GM13977 (cell line): Measurements from ENCODE around the gene ZNF576.
A peak's percentile ranks its signal among the peaks of the same experiment; 100 is the strongest.

Source experiments
- DNase-seq: peaks from one replicate; pipeline ENCODE4 v3.0.0; 2012; ENCODE audit warnings: low spot score
- in situ Hi-C: fragments of 300-500 bp; cut with MboI; formaldehyde crosslinking; loops from one replicate; pipeline ENCODE4 v1.12.0; 2022; ENCODE audit warnings: low sequenced_read_pairs, low pct_unique_long_range_greater_than_20kb, mixed read lengths, inconsistent platforms; ENCODE audit not compliant: unreplicated experiment
- TF ChIP-seq, protein P1 (sequence below): IDR thresholded peaks from 2 replicates; pipeline ENCODE4 v1.5.1; 2012; ENCODE audit warnings: mild to moderate bottlenecking, control low read depth; ENCODE audit not compliant: insufficient read depth; ENCODE audit errors: extremely low read depth, missing control alignments

Gene ZNF576

GRCh38 chr19:43612374-43612773, 16.0 kb downstream of the ZNF576 start:
- in situ Hi-C loops: no loop called here
- DNase-seq: no peak
- TF ChIP-seq, protein P1, sequence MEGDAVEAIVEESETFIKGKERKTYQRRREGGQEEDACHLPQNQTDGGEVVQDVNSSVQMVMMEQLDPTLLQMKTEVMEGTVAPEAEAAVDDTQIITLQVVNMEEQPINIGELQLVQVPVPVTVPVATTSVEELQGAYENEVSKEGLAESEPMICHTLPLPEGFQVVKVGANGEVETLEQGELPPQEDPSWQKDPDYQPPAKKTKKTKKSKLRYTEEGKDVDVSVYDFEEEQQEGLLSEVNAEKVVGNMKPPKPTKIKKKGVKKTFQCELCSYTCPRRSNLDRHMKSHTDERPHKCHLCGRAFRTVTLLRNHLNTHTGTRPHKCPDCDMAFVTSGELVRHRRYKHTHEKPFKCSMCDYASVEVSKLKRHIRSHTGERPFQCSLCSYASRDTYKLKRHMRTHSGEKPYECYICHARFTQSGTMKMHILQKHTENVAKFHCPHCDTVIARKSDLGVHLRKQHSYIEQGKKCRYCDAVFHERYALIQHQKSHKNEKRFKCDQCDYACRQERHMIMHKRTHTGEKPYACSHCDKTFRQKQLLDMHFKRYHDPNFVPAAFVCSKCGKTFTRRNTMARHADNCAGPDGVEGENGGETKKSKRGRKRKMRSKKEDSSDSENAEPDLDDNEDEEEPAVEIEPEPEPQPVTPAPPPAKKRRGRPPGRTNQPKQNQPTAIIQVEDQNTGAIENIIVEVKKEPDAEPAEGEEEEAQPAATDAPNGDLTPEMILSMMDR: no peak

GRCh38 chr19:43616306-43616705, 19.9 kb downstream of the ZNF576 start:
- no peak for DNase-seq
- TF ChIP-seq, protein P1: no peak

DNA sequence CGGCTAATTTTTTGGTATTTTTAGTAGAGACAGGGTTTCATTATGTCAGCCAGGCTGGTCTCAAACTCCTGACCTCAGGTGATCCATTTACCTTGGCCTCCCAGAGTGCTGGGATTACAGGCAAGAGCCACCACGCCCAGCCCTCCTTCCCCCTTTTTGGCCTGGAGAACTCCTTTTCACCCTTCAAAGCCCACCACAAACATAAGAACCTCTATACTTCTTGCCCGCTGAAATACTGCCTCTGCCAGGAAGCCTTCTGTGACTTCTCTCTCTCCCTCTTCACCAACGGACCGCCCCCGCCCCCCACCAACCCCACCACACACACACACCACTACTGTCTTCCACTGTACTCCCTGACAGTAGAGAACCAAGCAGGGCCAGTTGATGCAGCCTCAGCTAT, 20.6 kb downstream of the ZNF576 start:
- TF ChIP-seq, protein P1: no peak
- no peak for DNase-seq
- in situ Hi-C loops: no loop called here

More at GRCh38 chr19:43616306-43616705, 19.9 kb downstream of the ZNF576 start:
- in situ Hi-C loops: no loop called here

DNA sequence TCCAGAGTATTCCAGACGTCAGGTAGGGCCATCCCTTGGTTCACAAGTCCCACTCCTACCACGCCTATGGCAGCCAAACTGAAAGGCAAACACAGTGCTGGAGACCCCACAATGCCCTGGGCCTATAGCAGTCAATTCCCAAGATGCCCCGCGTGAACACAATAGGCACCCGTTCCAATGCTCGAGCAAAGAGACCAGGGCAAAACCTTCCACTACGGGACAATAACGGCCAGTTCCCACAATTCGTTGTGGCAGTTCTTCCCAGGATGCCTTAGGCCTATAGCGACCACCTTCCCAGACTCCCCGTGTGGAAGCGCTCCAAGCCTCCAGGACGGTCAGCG, 22.5 kb downstream of the ZNF576 start:
- in situ Hi-C loops: no loop called here
- TF ChIP-seq, protein P1: no peak
- DNase-seq: peak; percentile 78

- in situ Hi-C loops: no loop called here
- TF ChIP-seq, protein P1: no peak
- peak; percentile 95 for DNase-seq
These were observed 23.1 kb downstream of the ZNF576 start, which contains the start of gene ZNF428 for GRCh38 chr19:43619262-43620060. Gene ZNF428, minus strand, starts transcription at chr19:43619629. Its CDS starts 5,325 bp downstream, at chr19:43614304.

GRCh38 chr19:43620061-43621001, 23.9 kb downstream of the ZNF576 start:
- DNase-seq: no peak
- TF ChIP-seq, protein P1: no peak
- in situ Hi-C loops: no loop called here
